Measurements from ENCODE around the gene JARID2. TPM values are rescaled to one million over a fixed set of nuclear protein-coding genes. Genes with fewer than 3 reads are reported as not detected.

The JARID2 gene
- total RNA-seq, 2 experiments from 2014 or later, result 28.4 to 29.7 TPM

DNA sequence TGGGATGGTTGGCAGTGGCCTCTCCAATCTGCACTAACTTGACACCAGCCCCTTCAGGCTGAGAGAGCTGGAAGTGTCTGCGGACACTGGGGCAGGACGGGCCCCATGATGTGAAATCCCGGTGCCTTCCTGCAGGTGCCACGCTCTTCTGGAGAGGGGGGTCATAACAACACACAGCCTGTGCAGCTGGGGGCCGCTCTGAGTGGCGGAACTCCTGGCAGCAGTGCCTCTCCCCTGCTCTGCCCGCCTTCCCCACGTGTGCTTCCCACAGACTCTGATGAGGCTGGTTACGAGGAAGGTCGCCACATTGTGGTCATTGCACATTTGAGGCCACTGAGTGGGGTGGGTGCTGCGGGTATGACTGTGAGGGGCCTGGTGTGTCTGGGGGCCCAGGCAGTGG, 271.7 kb downstream of the JARID2 start:
- POLR2A ChIA-PET, result no interaction called here
- H3K27ac Mint-ChIP-seq, result no peak overlapping the region
- H3K4me1 Mint-ChIP-seq, result peaks cover 11% of the 10 kb centered on the region
- DNase-seq, result no peak
- CTCF ChIA-PET, result no interaction called here
- H3K9me3 Mint-ChIP-seq, result no peaks in the 10 kb centered on the region
- no peaks in the 10 kb centered on the region for H3K27me3 Mint-ChIP-seq
- H3K4me3 Mint-ChIP-seq, result no peak overlapping the region
- peaks cover 68% of the 10 kb centered on the region for H3K36me3 Mint-ChIP-seq (ENCODE audit: low read depth)

DNA sequence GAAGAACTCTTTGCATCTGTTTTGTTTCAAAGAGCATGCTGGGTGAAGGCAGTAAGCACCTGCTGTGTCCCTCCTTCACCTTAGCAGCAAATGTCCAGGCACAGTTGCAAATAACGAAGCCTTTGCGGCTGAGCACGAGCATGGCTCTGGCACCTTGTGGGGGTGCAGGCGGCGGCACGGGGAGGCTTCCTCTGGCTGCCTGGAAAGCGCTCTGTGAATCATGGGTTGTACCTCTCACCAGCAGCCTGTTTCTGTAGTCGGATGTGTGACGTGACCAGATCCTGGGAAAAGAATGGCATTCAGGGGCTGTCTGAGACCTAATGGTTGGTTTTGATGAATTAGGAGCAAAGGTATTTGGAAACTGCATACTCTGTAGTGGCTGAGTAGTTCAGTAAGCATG, 272.2 kb downstream of the JARID2 start:
- Mint-ChIP-seq H3K27ac (no peak overlapping the region), H3K9me3 (no peaks in the 10 kb centered on the region), H3K36me3 (ENCODE audit: low read depth) (peaks cover 70% of the 10 kb centered on the region), H3K4me1 (peaks cover 14% of the 10 kb centered on the region), H3K4me3 (no peak overlapping the region), H3K27me3 (no peaks in the 10 kb centered on the region)
- ChIA-PET CTCF (no interaction called here), POLR2A (no interaction called here)
- no peak for DNase-seq

GRCh38 chr6:15518878-15519277, 273.0 kb downstream of the JARID2 start:
- POLR2A ChIA-PET, result no interaction called here
- no peaks in the 10 kb centered on the region for H3K9me3 Mint-ChIP-seq
- H3K4me1 Mint-ChIP-seq, result peaks cover 16% of the 10 kb centered on the region
- DNase-seq, result no peak
- H3K4me3 Mint-ChIP-seq, result no peak overlapping the region
- CTCF ChIA-PET, result no interaction called here
- H3K27me3 Mint-ChIP-seq, result no peaks in the 10 kb centered on the region
- H3K27ac Mint-ChIP-seq, result no peak overlapping the region
- H3K36me3 Mint-ChIP-seq (ENCODE audit: low read depth), result peaks cover 75% of the 10 kb centered on the region

DNA sequence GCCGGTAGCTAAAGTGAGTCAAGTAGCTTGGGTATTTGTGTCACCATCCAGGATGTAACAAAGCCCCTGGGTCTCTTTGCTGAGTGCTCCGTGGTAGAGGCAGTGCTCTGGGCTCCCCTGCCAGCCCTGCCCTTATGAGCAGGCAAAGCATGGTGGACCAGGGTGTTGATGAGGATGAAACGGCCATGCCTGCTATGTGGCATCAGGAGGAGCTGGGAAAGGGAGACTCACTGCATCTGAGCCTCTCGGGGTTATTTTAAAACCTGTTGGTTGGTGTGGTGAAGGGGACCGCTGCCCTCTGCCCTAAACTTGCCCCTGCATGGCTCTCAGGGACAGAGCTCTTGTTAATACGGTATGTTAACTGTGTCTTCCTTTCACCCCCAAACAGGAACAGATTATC, 273.8 kb downstream of the JARID2 start:
- H3K36me3 Mint-ChIP-seq (ENCODE audit: low read depth), result peaks cover 73% of the 10 kb centered on the region
- peaks cover 16% of the 10 kb centered on the region for H3K4me1 Mint-ChIP-seq
- H3K9me3 Mint-ChIP-seq, result no peaks in the 10 kb centered on the region
- ChIA-PET POLR2A (no interaction called here), CTCF (no interaction called here)
- no peaks in the 10 kb centered on the region for H3K27me3 Mint-ChIP-seq
- DNase-seq, result no peak
- H3K4me3 Mint-ChIP-seq, result no peak overlapping the region
- no peak overlapping the region for H3K27ac Mint-ChIP-seq

- peaks cover 16% of the 10 kb centered on the region for H3K4me1 Mint-ChIP-seq
- H3K27me3 Mint-ChIP-seq, result no peaks in the 10 kb centered on the region
- ChIA-PET CTCF (no interaction called here), POLR2A (no interaction called here)
- no peak overlapping the region for H3K27ac Mint-ChIP-seq
- DNase-seq, result no peak
- peaks cover 74% of the 10 kb centered on the region for H3K36me3 Mint-ChIP-seq (ENCODE audit: low read depth)
- no peak overlapping the region for H3K4me3 Mint-ChIP-seq
- H3K9me3 Mint-ChIP-seq, result no peaks in the 10 kb centered on the region
These were observed 274.8 kb downstream of the JARID2 start for GRCh38 chr6:15520626-15521203.

GRCh38 chr6:15521582-15521981, 275.7 kb downstream of the JARID2 start:
- Mint-ChIP-seq H3K27me3 (no peaks in the 10 kb centered on the region), H3K27ac (no peak overlapping the region), H3K4me1 (peaks cover 16% of the 10 kb centered on the region), H3K9me3 (no peaks in the 10 kb centered on the region), H3K4me3 (no peak overlapping the region), H3K36me3 (ENCODE audit: low read depth) (peaks cover 74% of the 10 kb centered on the region)
- DNase-seq, result no peak
- CTCF ChIA-PET, result interaction anchor here (0.6 to 1.0 kb wide), 2 partner anchors 104 to 616 kb away, joined by 3 read pairs; no protein-coding TSS in a partner anchor
- POLR2A ChIA-PET, result no interaction called here

GRCh38 chr6:15522026-15522425, 276.2 kb downstream of the JARID2 start:
- POLR2A ChIA-PET, result no interaction called here
- Mint-ChIP-seq H3K36me3 (ENCODE audit: low read depth) (peaks cover 71% of the 10 kb centered on the region), H3K27ac (no peak overlapping the region), H3K9me3 (no peaks in the 10 kb centered on the region), H3K4me1 (peaks cover 16% of the 10 kb centered on the region), H3K4me3 (no peak overlapping the region), H3K27me3 (no peaks in the 10 kb centered on the region)
- CTCF ChIA-PET, result interaction anchor here (1.0 kb wide), 1 partner anchor 103 kb away, joined by 3 read pairs; no protein-coding TSS in a partner anchor
- DNase-seq, result no peak

GRCh38 chr6:15522427-15522826, 276.6 kb downstream of the JARID2 start:
- CTCF ChIA-PET, result no interaction called here
- POLR2A ChIA-PET, result no interaction called here
- Mint-ChIP-seq H3K4me3 (no peak overlapping the region), H3K27ac (no peak overlapping the region), H3K36me3 (ENCODE audit: low read depth) (peaks cover 70% of the 10 kb centered on the region), H3K9me3 (no peaks in the 10 kb centered on the region), H3K4me1 (peaks cover 16% of the 10 kb centered on the region), H3K27me3 (no peaks in the 10 kb centered on the region)
- no peak for DNase-seq

DNA sequence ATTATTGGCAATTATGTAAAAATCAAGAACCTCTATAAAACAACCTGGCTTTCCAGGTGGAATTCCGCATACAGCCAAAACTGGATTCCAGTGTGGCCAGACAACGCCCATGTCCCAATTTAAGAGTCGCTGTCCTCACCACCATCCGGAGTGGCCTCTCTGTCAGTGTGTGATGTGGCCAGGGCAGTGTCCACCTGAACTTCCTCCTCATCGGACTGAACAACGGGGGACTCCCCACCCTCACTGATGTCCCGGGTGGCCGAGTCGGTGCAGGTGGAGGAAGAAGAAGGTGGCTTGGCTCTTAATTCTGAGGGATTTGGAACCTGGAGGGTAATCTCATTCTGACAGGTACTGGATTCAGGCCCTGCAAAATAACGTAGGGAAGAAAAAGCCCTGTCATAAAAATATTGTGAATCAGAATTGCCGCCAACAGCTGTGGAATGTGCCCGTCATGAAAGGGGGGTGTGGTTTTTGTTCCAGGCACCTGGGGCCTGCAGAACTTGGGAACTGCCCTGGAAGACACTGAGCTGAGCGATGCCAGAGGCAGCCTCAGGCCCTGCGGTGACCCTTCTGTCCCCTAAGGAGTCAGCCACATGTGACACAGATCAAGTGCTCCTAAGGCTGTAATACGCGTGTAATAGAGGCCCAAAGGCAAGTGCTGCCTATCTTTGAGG, 277.1 kb downstream of the JARID2 start:
- no peak overlapping the region for H3K27ac Mint-ChIP-seq
- no peaks in the 10 kb centered on the region for H3K27me3 Mint-ChIP-seq
- peaks cover 71% of the 10 kb centered on the region for H3K36me3 Mint-ChIP-seq (ENCODE audit: low read depth)
- DNase-seq, result no peak
- ChIA-PET POLR2A (no interaction called here), CTCF (no interaction called here)
- peaks cover 16% of the 10 kb centered on the region for H3K4me1 Mint-ChIP-seq
- H3K4me3 Mint-ChIP-seq, result no peak overlapping the region
- no peaks in the 10 kb centered on the region for H3K9me3 Mint-ChIP-seq

GRCh38 chr6:15523679-15524630, 278.1 kb downstream of the JARID2 start:
- ChIA-PET POLR2A (no interaction called here), CTCF (no interaction called here)
- peaks cover 16% of the 10 kb centered on the region for H3K4me1 Mint-ChIP-seq
- no peaks in the 10 kb centered on the region for H3K27me3 Mint-ChIP-seq
- DNase-seq, result no peak
- H3K9me3 Mint-ChIP-seq, result no peaks in the 10 kb centered on the region
- H3K36me3 Mint-ChIP-seq (ENCODE audit: low read depth), result peaks cover 71% of the 10 kb centered on the region
- no peak overlapping the region for H3K4me3 Mint-ChIP-seq
- no peak overlapping the region for H3K27ac Mint-ChIP-seq

- no peak overlapping the region for H3K4me3 Mint-ChIP-seq
- H3K27me3 Mint-ChIP-seq, result no peaks in the 10 kb centered on the region
- no peak for DNase-seq
- no peaks in the 10 kb centered on the region for H3K9me3 Mint-ChIP-seq
- H3K4me1 Mint-ChIP-seq, result peaks cover 16% of the 10 kb centered on the region
- CTCF ChIA-PET, result no interaction called here
- H3K27ac Mint-ChIP-seq, result no peak overlapping the region
- peaks cover 64% of the 10 kb centered on the region for H3K36me3 Mint-ChIP-seq (ENCODE audit: low read depth)
- POLR2A ChIA-PET, result no interaction called here
These were observed 279.1 kb downstream of the JARID2 start for GRCh38 chr6:15524861-15525401.

DNA sequence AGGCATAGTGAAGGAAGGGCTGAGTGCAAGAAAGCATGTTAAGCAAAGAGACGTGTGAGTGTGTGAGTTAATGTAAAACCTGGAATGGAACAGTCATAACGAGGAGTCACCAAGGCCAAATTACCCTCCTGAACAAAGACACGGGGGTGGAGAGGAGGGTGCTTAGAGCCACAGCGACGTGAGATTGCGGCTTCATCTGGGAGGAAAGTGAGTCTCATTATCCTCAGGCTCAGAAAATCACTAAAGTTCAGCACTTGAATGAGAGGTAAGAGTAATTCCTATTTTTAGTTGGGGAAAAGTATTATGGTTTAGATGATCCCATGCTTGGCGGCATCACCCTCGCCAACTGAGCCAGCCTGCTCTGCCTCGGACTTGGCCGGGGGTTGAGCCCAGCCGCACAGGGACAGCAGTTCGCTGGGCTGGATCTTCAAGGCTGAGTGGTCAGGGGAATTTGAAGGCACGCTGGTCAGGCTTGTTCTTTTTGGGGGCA, 280.4 kb downstream of the JARID2 start:
- Mint-ChIP-seq H3K27me3 (no peaks in the 10 kb centered on the region), H3K4me3 (no peak overlapping the region), H3K27ac (no peak overlapping the region), H3K9me3 (no peaks in the 10 kb centered on the region), H3K36me3 (ENCODE audit: low read depth) (peaks cover 57% of the 10 kb centered on the region), H3K4me1 (peaks cover 14% of the 10 kb centered on the region)
- POLR2A ChIA-PET, result no interaction called here
- CTCF ChIA-PET, result no interaction called here
- no peak for DNase-seq

DNA sequence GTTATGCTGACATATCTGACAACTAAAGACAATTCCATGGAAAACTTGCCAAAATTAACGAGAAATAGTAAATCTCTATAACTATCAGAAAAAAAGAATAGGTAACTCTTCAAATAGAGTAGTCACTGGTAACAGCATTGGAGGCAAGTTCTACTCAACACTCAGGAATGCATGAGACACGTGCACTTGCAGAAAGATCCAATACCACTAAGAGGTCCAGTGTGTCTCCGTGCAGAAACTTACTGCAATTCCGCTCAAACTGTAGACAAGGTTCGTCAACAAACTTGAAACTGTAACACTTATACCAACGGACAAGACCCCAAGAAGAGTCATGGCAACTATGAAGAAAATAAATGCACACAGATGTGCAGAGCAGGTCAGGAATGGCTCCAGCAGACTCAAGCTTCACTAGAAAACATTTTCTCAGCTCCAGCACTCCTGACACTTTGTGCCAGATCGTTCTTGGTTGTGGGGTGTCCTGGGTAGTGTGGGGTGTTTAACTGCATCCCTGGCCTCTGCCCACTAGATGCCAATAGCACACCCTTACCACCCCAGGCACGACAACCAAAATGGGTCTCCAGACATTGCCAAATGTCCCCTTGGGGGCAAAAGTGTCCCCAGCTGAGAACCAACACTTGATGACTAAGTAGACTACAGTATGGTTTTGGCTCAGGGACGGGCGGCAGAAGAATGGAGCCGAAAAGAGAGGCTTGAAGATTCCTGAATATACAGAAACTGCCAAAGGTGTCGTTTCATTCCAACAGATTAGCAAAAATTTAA, 282.2 kb downstream of the JARID2 start:
- Mint-ChIP-seq H3K4me3 (no peak overlapping the region), H3K27ac (no peak overlapping the region), H3K27me3 (no peaks in the 10 kb centered on the region), H3K9me3 (no peaks in the 10 kb centered on the region), H3K36me3 (ENCODE audit: low read depth) (peaks cover 42% of the 10 kb centered on the region), H3K4me1 (peaks cover 2% of the 10 kb centered on the region)
- DNase-seq, result no peak
- ChIA-PET CTCF (no interaction called here), POLR2A (no interaction called here)

Measured in activated CD4-positive, alpha-beta memory T cell treated with anti-CD3 and anti-CD28 coated beads, Interleukin-2, amount 10 ng/mL, durations not matched to agents 7 days and 5 days (primary cell).